HepG2 (cell line): ENCODE results near the gene TTC28. TPM values are rescaled to one million over a fixed set of nuclear protein-coding genes. Genes with fewer than 3 reads are reported as not detected.

ENCODE experiments used
- ATAC-seq: fragments of 200-7000 bp; cut with Tn5 transposase; 3 replicates; pipeline ENCODE4 v1.9.1; 2020; ENCODE audit warnings: mild to moderate bottlenecking, moderate library complexity
- BruUV-seq: library from RNA; stranded (reverse); fragments of 400-500 nt; replicated peaks from 2 replicates; lab custom pipeline; 2021; lab: Mats Ljungman, UMichigan
- CTCF ChIA-PET: fragments of 300-600 bp; formaldehyde crosslinking; extraction: SDS; loops from one replicate; lab custom pipeline; 2021; ENCODE audit warnings: low total read pairs, inconsistent platforms, low intra/inter-chr PET ratio; lab: Yijun Ruan, JAX
- POLR2A ChIA-PET: fragments of 350-600 bp; sonication (Branson Sonifier 250); formaldehyde crosslinking; loops from one replicate; lab custom pipeline; 2020; ENCODE audit warnings: antibody characterized with exemption, inconsistent platforms; lab: Yijun Ruan, JAX
- DNase-seq: peaks from one replicate; pipeline ENCODE4 v3.0.0-alpha.2; 2015; ENCODE audit warnings: low spot score
- FAIRE-seq: peaks from 3 replicates; lab custom pipeline; 2011; peaks lifted over from hg19 to GRCh38; lab: Jason Lieb, UNC
- H2AFZ ChIP-seq: one replicate; pipeline ENCODE4 v1.6.1; 2011; ENCODE audit warnings: low read length, inconsistent platforms
- H3K27ac ChIP-seq: fragments of 300-600 bp; 3 replicates; pipeline ENCODE4 v1.8.0; 2011; ENCODE audit warnings: mixed run types, mild to moderate bottlenecking, mixed read lengths, low read length, inconsistent platforms; ENCODE audit not compliant: insufficient read depth; ENCODE audit errors: extremely low read length
- H3K27me3 ChIP-seq, 2 experiments: fragments of 200-600 bp in 1 of 2; 2 replicates in 1 of 2; 3 replicates in 1 of 2; pipeline versions ENCODE4 v1.6.0 to v1.8.0; 2011; ENCODE audit warnings: low read length in 2 of 2, mild to moderate bottlenecking in 2 of 2, moderate library complexity in 2 of 2, inconsistent platforms in 1 of 2; ENCODE audit not compliant: insufficient read depth in 2 of 2, control insufficient read depth in 1 of 2
- H3K36me3 ChIP-seq, 2 experiments: fragments of 200-600 bp in 1 of 2; replicated peaks in 1 of 2; 2 replicates in 1 of 2; 3 replicates in 1 of 2; pipeline versions ENCODE4 v1.5.1 to v1.8.0; 2011; ENCODE audit warnings: low read length in 2 of 2, inconsistent platforms in 1 of 2; ENCODE audit not compliant: insufficient read depth in 2 of 2, control insufficient read depth in 1 of 2
- H3K4me1 ChIP-seq: 2 replicates; pipeline ENCODE4 v1.5.1; 2012; ENCODE audit warnings: low read length, inconsistent platforms; ENCODE audit not compliant: insufficient read depth
- H3K4me2 ChIP-seq: 2 replicates; pipeline ENCODE4 v1.6.0; 2011; ENCODE audit warnings: low read depth, low read length, inconsistent platforms
- H3K4me3 ChIP-seq, 3 experiments: fragments of 200-600 bp in 1 of 3; sonication (generic), shearing (Covaris generic) in 1 of 3; replicated peaks in 1 of 3; 2 replicates each; pipeline ENCODE4 v1.5.1; 2011 to 2016; ENCODE audit warnings: low read length in 3 of 3, inconsistent platforms in 2 of 3, low read depth in 2 of 3, mild to moderate bottlenecking in 2 of 3, control low read depth in 1 of 3, mixed read lengths in 1 of 3; ENCODE audit not compliant: insufficient read depth in 1 of 3
- H3K79me2 ChIP-seq: one replicate; pipeline ENCODE4 v1.6.1; 2011; ENCODE audit warnings: low read length, inconsistent platforms; ENCODE audit not compliant: insufficient read depth
- H3K9ac ChIP-seq: 2 replicates; pipeline ENCODE4 v1.6.0; 2011; ENCODE audit warnings: mild to moderate bottlenecking, low read depth, low read length, inconsistent platforms; ENCODE audit not compliant: insufficient read depth
- H3K9me3 ChIP-seq: 2 replicates; pipeline ENCODE4 v1.5.1; 2012; ENCODE audit warnings: mild to moderate bottlenecking, low read length
- H4K20me1 ChIP-seq: 2 replicates; pipeline ENCODE4 v1.6.0; 2011; ENCODE audit warnings: inconsistent platforms, mild to moderate bottlenecking, low read length, moderate library complexity; ENCODE audit not compliant: insufficient read depth
- AGO2 ChIP-seq: fragments of 200-400 bp; formaldehyde crosslinking; optimal IDR thresholded peaks from 2 replicates; pipeline ENCODE3; 2017; ENCODE audit warnings: mild to moderate bottlenecking, low read depth, low read length, moderate library complexity
- HNRNPLL ChIP-seq: fragments of 200-400 bp; formaldehyde crosslinking; IDR thresholded peaks from 2 replicates; pipeline ENCODE4 v1.6.1; 2017; ENCODE audit warnings: mild to moderate bottlenecking, low read depth, low read length; ENCODE audit not compliant: poor library complexity, severe bottlenecking
- IKZF1 ChIP-seq: fragments of 450-650 bp; IDR thresholded peaks from 2 replicates; pipeline ENCODE4 v1.7.1; 2016
- JARID2 ChIP-seq: sonication (generic); formaldehyde crosslinking; IDR thresholded peaks from 2 replicates; pipeline ENCODE4 v1.8.1; 2023; ENCODE audit warnings: missing genetic modification reagents, inconsistent platforms; ENCODE audit not compliant: insufficient replicate concordance
- KDM5A ChIP-seq: fragments of 200-600 bp; sonication (generic); IDR thresholded peaks from 2 replicates; pipeline ENCODE4 v1.7.0; 2018; ENCODE audit warnings: antibody characterized with exemption, mild to moderate bottlenecking, low read length, borderline replicate concordance
- SRSF4 ChIP-seq: fragments of 200-400 bp; formaldehyde crosslinking; IDR thresholded peaks from one replicate; pipeline ENCODE4 v1.6.1; 2018; ENCODE audit warnings: mild to moderate bottlenecking, low read depth, low read length, moderate library complexity; ENCODE audit not compliant: poor library complexity, severe bottlenecking
- ZHX2 ChIP-seq, 2 experiments: sonication (generic) in 1 of 2; formaldehyde crosslinking in 1 of 2; IDR thresholded peaks; 2 replicates each; pipeline versions ENCODE4 v1.6.1 to v1.9.0; 2014 to 2022; ENCODE audit warnings: antibody characterized with exemption in 1 of 2, borderline replicate concordance in 1 of 2, inconsistent platforms in 1 of 2, low read depth in 1 of 2, missing genetic modification reagents in 1 of 2
- WGBS: methylation state at CpG from one replicate; pipeline ENCODE4 v1.1.6; 2017; ENCODE audit warnings: low lambda C conversion rate; 5-methylcytosine and 5-hydroxymethylcytosine counted together
- in situ Hi-C: cut with HindIII; loops from 2 replicates; pipeline ENCODE4 v1.10.0; 2017; ENCODE audit warnings: low pct_unique_long_range_greater_than_20kb; ENCODE audit not compliant: extremely low pct_ligation_motif_present
- intact Hi-C: fragments of 100-400 bp; cut with micrococcal nuclease; formaldehyde crosslinking; loops from one replicate; pipeline ENCODE4 v1.10.0; 2022; ENCODE audit not compliant: unreplicated experiment
- polyA plus RNA-seq, 8 experiments: library from polyadenylated mRNA; depleted of rRNA in 3 of 8; stranded (reverse) in 7 of 8; unstranded in 1 of 8; fragments of >200 nt; fragmentation: Illumina TruSeq in 4 of 8; extraction: Trizol in 4 of 8; gene quantifications; 2 replicates each; pipeline versions ENCODE4 v1.2.1 to v1.2.3, GENCODE V29; 2011 to 2016; ENCODE audit warnings: low read depth in 4 of 8, missing spikeins in 1 of 8, mixed read lengths in 1 of 8; ENCODE audit not compliant: insufficient read depth in 1 of 8
- total RNA-seq, 5 experiments: library from RNA; depleted of rRNA; stranded (reverse); fragments of >200 nt; fragmentation: Illumina TruSeq; extraction: Trizol; gene quantifications; 2 replicates each; pipeline ENCODE4 v1.2.3, GENCODE V29; 2016; ENCODE audit warnings: low read depth in 1 of 5

The TTC28 gene
- total and polyA plus RNA-seq, 2 of the 13 experiments (the other 11 are each of a cell fraction or from before 2014, with no cell fraction given), result 4.2 to 13.1 TPM

GRCh38 chr22:27995801-27996528 is 683.7 kb downstream of the TTC28 start:
- WGBS, result 98% methylated on average over 18 of the region's 25 CpGs
- ChIA-PET POLR2A (no interaction called here), CTCF (no interaction called here)
- Histone ChIP-seq H3K27ac (no peak overlapping the region), H3K27me3 (no peaks in the 10 kb centered on the region; a peak in 1 of 5 replicates), H3K79me2 (no peaks in the 10 kb centered on the region), H2AFZ (no peak overlapping the region), H3K9me3 (no peaks in the 10 kb centered on the region), H3K36me3 (peaks cover 11 to 13% of the 10 kb centered on the region in 2 experiments; a peak in 3 of 5 replicates), H3K4me2 (no peak overlapping the region), H3K4me3 (no peak overlapping the region), H3K4me1 (peaks cover 6% of the 10 kb centered on the region), H3K9ac (no peak overlapping the region), H4K20me1 (no peaks in the 10 kb centered on the region; the same call in 1 of the 2 replicates)
- no TSS peak for BruUV-seq
- in situ Hi-C loops (no loop called here), intact Hi-C loops (no loop called here)
- DNase-seq, result no peak
- ATAC-seq, result no peak
- FAIRE-seq, result no peak
- TF ChIP-seq AGO2, result peak; percentile 32
- no peak for TF ChIP-seq IKZF1
- TF ChIP-seq HNRNPLL, result peak; percentile 24

GRCh38 chr22:27994481-27995331 is 684.9 kb downstream of the TTC28 start:
- intact Hi-C loops, result no loop called here
- FAIRE-seq (no peak), ATAC-seq (no peak), DNase-seq (no peak)
- no peak overlapping the region for H3K9ac ChIP-seq
- ChIA-PET POLR2A (interaction anchor here (0.5 kb wide), 1 partner anchor 57 kb away, joined by 3 read pairs; no protein-coding TSS in a partner anchor), CTCF (no interaction called here)
- 95% methylated on average over 9 of the region's 14 CpGs for WGBS
- no peaks in the 10 kb centered on the region for H3K79me2 ChIP-seq
- no peak overlapping the region for H3K4me2 ChIP-seq
- no peaks in the 10 kb centered on the region for H3K9me3 ChIP-seq
- peaks cover 11 to 15% of the 10 kb centered on the region in 2 experiments; a peak in 4 of 5 replicates for H3K36me3 ChIP-seq
- BruUV-seq, result no TSS peak
- H4K20me1 ChIP-seq, result no peaks in the 10 kb centered on the region
- in situ Hi-C loops, result no loop called here
- H2AFZ ChIP-seq, result no peak overlapping the region
- no peak overlapping the region for H3K27ac ChIP-seq
- H3K4me1 ChIP-seq, result peaks cover 8% of the 10 kb centered on the region
- H3K27me3 ChIP-seq, result no peaks in the 10 kb centered on the region; a peak in 1 of 5 replicates
- H3K4me3 ChIP-seq, result no peak overlapping the region
- TF ChIP-seq JARID2 (CRISPR knock-in tag) (no peak), SRSF4 (no peak), KDM5A (no peak), ZHX2 (IDR thresholded peaks at IDR 0.05; ENCODE audit: low read depth) (no peak), ZHX2 (CRISPR knock-in tag; IDR thresholded peaks at IDR 0.05; ENCODE audit: borderline replicate concordance) (no peak)
